Right lobe of liver (tissue), 4 donors: ENCODE data around the gene SLC10A3.

Experiments used
- POLR2A ChIP-seq: fragments of 450-650 bp; IDR thresholded peaks from one replicate; pipeline ENCODE4 v1.6.1; 2017; ENCODE audit warnings: antibody characterized with exemption, mild to moderate bottlenecking
- TF ChIP-seq, protein P1 (sequence below), 4 donors: fragments of 200-600 bp in 3 of 4; fragments of 450-650 bp in 1 of 4; IDR thresholded peaks; one replicate each; pipeline versions ENCODE4 v1.5.1 to v1.8.0; 2016 to 2022; ENCODE audit warnings: antibody characterized with exemption in 4 of 4, mild to moderate bottlenecking in 2 of 4
- donor health status: DM: no; HTN: no; CAD: no.
- donor health status: DM: no; HTN: no; CAD: no.
- donor health status: DM: no; HTN: yes; CAD: no.

DNA sequence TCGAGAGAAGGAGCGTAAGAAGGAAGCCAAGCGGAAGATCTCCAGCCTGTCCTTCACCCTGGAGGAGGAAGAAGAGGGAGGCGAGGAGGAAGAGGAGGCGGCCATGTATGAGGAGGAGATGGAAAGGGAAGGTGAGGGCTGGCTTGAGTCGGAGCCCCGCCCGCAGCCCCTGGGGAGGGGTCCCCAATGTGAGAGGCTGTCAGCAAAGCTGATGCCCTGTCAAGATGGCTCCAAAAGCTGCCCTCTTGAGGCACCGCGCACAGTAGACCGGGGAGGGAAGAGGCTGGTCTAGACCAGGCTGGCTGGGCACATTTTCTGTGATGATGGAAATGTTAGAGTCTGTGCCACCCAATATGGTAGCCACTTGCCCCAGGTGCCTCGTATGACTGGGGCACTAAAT is 44.0 kb downstream of the SLC10A3 start:
- TF ChIP-seq, protein P1, sequence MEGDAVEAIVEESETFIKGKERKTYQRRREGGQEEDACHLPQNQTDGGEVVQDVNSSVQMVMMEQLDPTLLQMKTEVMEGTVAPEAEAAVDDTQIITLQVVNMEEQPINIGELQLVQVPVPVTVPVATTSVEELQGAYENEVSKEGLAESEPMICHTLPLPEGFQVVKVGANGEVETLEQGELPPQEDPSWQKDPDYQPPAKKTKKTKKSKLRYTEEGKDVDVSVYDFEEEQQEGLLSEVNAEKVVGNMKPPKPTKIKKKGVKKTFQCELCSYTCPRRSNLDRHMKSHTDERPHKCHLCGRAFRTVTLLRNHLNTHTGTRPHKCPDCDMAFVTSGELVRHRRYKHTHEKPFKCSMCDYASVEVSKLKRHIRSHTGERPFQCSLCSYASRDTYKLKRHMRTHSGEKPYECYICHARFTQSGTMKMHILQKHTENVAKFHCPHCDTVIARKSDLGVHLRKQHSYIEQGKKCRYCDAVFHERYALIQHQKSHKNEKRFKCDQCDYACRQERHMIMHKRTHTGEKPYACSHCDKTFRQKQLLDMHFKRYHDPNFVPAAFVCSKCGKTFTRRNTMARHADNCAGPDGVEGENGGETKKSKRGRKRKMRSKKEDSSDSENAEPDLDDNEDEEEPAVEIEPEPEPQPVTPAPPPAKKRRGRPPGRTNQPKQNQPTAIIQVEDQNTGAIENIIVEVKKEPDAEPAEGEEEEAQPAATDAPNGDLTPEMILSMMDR (IDR thresholded peaks at IDR 0.05), result no peak
- no peak for TF ChIP-seq POLR2A
